GM19023 (cell line): Measurements from ENCODE around the gene CDC45.

Experiments
- ATAC-seq: cut with Tn5 transposase; IDR thresholded peaks from one replicate; pipeline ENCODE4 v1.9.1; 2021; ENCODE audit warnings: mild to moderate bottlenecking, moderate library complexity; ENCODE audit not compliant: unreplicated experiment

Gene CDC45

GRCh38 chr22:19494676-19495173, 15.0 kb downstream of the CDC45 start:
- no peak for ATAC-seq

GRCh38 chr22:19495562-19496323, 16.0 kb downstream of the CDC45 start:
- no peak for ATAC-seq

- ATAC-seq: no peak
Measured at GRCh38 chr22:19496324-19496630, 16.6 kb downstream of the CDC45 start.

- no peak for ATAC-seq
Measured at GRCh38 chr22:19497245-19497644, 17.5 kb downstream of the CDC45 start.

- no peak for ATAC-seq
Measured at GRCh38 chr22:19498154-19498865, 18.6 kb downstream of the CDC45 start.

GRCh38 chr22:19498866-19499190, 19.1 kb downstream of the CDC45 start:
- no peak for ATAC-seq

GRCh38 chr22:19499236-19499879, 19.6 kb downstream of the CDC45 start:
- no peak for ATAC-seq

- ATAC-seq: no peak
Measured at GRCh38 chr22:19499880-19500242, 20.1 kb downstream of the CDC45 start.

GRCh38 chr22:19501897-19502447, 22.3 kb downstream of the CDC45 start:
- no peak for ATAC-seq

GRCh38 chr22:19503367-19503766, 23.6 kb downstream of the CDC45 start:
- ATAC-seq: no peak

GRCh38 chr22:19503869-19504268, 24.1 kb downstream of the CDC45 start:
- no peak for ATAC-seq

- no peak for ATAC-seq
Measured at GRCh38 chr22:19504900-19505734, 25.4 kb downstream of the CDC45 start.

- no peak for ATAC-seq
Measured at GRCh38 chr22:19505735-19506126, 26.0 kb downstream of the CDC45 start.

GRCh38 chr22:19506212-19506611, 26.5 kb downstream of the CDC45 start:
- no peak for ATAC-seq

GRCh38 chr22:19507534-19507861, 27.8 kb downstream of the CDC45 start:
- no peak for ATAC-seq

- no peak for ATAC-seq
Measured at GRCh38 chr22:19508024-19508776, 28.5 kb downstream of the CDC45 start.

GRCh38 chr22:19509191-19509590, 29.5 kb downstream of the CDC45 start:
- no peak for ATAC-seq

- ATAC-seq: no peak
Measured at GRCh38 chr22:19509923-19510322, 30.2 kb downstream of the CDC45 start.

GRCh38 chr22:19510919-19511341, 31.2 kb downstream of the CDC45 start:
- ATAC-seq: no peak

GRCh38 chr22:19513823-19514222, 34.1 kb downstream of the CDC45 start:
- no peak for ATAC-seq
